Uterus (tissue), 4 donors: Measurements from ENCODE around the gene CNOT4. TPM values are rescaled to one million over a fixed set of nuclear protein-coding genes. Genes with fewer than 3 reads are reported as not detected.
A peak's percentile ranks its signal among the peaks of the same experiment; 100 is the strongest.

Source experiments
- DNase-seq, 2 donors: peaks; one replicate each; pipeline ENCODE4 v3.0.0-alpha.2; 2019 to 2020
- H3K27ac ChIP-seq, 2 donors: fragments of 200-600 bp; sonication (generic); 1 replicate in 1 of 2; 2 replicates in 1 of 2; pipeline ENCODE4 v1.5.1; 2016 to 2018
- H3K27me3 ChIP-seq, 2 donors: fragments of 200-600 bp; sonication (generic); one replicate each; pipeline ENCODE4 v1.5.1; 2018 to 2019; ENCODE audit warnings: control low read depth in 1 of 2
- H3K36me3 ChIP-seq, 2 donors: fragments of 200-600 bp; sonication (generic); one replicate each; pipeline ENCODE4 v1.5.1; 2019; ENCODE audit warnings: control low read depth in 1 of 2
- H3K4me1 ChIP-seq, 2 donors: fragments of 200-600 bp; sonication (generic); one replicate each; pipeline ENCODE4 v1.5.1; 2018 to 2019; ENCODE audit warnings: control low read depth in 1 of 2
- H3K4me3 ChIP-seq, 2 donors: fragments of 200-600 bp; sonication (generic); 1 replicate in 1 of 2; 2 replicates in 1 of 2; pipeline ENCODE4 v1.5.1; 2018 to 2019; ENCODE audit warnings: mild to moderate bottlenecking in 1 of 2
- H3K9me3 ChIP-seq, 2 donors: fragments of 200-600 bp; sonication (generic); one replicate each; pipeline ENCODE4 v1.5.1; 2019; ENCODE audit warnings: control low read depth in 1 of 2
- POLR2A ChIP-seq, 2 donors: fragments of 450-650 bp; IDR thresholded peaks; one replicate each; pipeline ENCODE4 v1.6.1; 2016; ENCODE audit warnings: antibody characterized with exemption in 2 of 2, mild to moderate bottlenecking in 1 of 2, moderate library complexity in 1 of 2
- intact Hi-C: fragments of 100-400 bp; cut with DNase I; formaldehyde crosslinking; loops from one replicate; pipeline ENCODE4 v1.15.1; 2023; ENCODE audit warnings: low total_unique reads
- total RNA-seq, 4 donors: library from RNA; depleted of rRNA in 3 of 4; stranded (reverse); fragments of >200 nt in 3 of 4; gene quantifications; one replicate each; pipeline versions ENCODE4 v1.1.0 to v1.2.4, GENCODE V29; 2014 to 2023
- TF ChIP-seq, protein P1 (sequence below), 4 experiments: fragments of 200-600 bp in 2 of 4; fragments of 450-650 bp in 2 of 4; sonication (generic) in 2 of 4; IDR thresholded peaks; one replicate each; pipeline ENCODE4 v1.5.1; 2016 to 2019; ENCODE audit warnings: antibody characterized with exemption in 4 of 4, mild to moderate bottlenecking in 2 of 4, moderate library complexity in 1 of 4
- donor health status: DM: yes; HTN: yes; CAD: no.

Gene CNOT4
- total RNA-seq, 4 donors from 2014 or later = 13.2 to 35.6 (median 20.6) TPM

DNA sequence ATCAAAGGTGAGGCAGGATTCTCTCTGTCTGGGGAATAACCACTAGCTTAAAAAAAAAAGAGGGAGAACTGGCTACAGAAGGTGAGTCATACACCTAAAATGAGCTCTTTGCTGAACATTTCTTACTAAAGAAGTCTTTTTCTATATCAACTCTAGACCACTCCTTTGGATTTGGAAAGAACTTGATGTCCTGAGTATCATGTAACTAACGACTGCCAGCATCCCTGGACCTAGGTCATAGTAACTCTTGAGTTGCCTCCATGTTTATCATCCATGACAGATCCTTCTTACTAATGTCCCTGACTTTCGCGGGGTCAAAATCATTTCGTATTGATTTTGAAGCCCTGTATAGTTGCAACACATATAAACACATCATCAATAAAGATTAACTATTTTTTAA, 89.1 kb downstream of the CNOT4 start:
- no peaks in the 10 kb centered on the region for H3K27me3 ChIP-seq
- no peak overlapping the region for H3K4me3 ChIP-seq
- no peaks in the 10 kb centered on the region for H3K36me3 ChIP-seq
- no peaks in the 10 kb centered on the region for H3K4me1 ChIP-seq
- TF ChIP-seq, protein P1, sequence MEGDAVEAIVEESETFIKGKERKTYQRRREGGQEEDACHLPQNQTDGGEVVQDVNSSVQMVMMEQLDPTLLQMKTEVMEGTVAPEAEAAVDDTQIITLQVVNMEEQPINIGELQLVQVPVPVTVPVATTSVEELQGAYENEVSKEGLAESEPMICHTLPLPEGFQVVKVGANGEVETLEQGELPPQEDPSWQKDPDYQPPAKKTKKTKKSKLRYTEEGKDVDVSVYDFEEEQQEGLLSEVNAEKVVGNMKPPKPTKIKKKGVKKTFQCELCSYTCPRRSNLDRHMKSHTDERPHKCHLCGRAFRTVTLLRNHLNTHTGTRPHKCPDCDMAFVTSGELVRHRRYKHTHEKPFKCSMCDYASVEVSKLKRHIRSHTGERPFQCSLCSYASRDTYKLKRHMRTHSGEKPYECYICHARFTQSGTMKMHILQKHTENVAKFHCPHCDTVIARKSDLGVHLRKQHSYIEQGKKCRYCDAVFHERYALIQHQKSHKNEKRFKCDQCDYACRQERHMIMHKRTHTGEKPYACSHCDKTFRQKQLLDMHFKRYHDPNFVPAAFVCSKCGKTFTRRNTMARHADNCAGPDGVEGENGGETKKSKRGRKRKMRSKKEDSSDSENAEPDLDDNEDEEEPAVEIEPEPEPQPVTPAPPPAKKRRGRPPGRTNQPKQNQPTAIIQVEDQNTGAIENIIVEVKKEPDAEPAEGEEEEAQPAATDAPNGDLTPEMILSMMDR (IDR thresholded peaks at IDR 0.05) = no peak
- TF ChIP-seq POLR2A (IDR thresholded peaks at IDR 0.05) = no peak
- DNase-seq = no peak
- intact Hi-C loops = no loop called here
- no peaks in the 10 kb centered on the region for H3K9me3 ChIP-seq
- H3K27ac ChIP-seq = no peak overlapping the region

DNA sequence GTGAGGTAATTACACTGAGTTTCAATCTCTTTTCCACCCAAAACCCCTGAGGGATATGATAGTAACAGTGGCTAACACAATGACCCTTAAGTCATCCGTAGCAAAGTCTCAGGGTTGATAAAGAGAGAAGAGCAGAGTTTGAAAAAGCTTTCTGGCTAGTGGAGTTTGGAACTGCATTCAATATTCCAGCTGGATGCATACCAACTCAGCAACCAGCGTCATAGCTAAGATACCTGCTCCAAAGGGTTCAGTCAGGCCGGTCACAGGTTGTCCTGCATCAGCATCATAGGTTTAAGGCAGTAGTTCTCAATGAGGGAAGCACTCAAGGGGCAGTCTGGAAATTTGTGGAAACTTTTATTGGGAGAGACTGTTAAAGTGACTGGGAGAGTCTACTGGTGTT, 93.5 kb downstream of the CNOT4 start:
- intact Hi-C loops = no loop called here
- TF ChIP-seq POLR2A (IDR thresholded peaks at IDR 0.05) = no peak
- TF ChIP-seq, protein P1 (IDR thresholded peaks at IDR 0.05) = no peak
- DNase-seq = no peak

DNA sequence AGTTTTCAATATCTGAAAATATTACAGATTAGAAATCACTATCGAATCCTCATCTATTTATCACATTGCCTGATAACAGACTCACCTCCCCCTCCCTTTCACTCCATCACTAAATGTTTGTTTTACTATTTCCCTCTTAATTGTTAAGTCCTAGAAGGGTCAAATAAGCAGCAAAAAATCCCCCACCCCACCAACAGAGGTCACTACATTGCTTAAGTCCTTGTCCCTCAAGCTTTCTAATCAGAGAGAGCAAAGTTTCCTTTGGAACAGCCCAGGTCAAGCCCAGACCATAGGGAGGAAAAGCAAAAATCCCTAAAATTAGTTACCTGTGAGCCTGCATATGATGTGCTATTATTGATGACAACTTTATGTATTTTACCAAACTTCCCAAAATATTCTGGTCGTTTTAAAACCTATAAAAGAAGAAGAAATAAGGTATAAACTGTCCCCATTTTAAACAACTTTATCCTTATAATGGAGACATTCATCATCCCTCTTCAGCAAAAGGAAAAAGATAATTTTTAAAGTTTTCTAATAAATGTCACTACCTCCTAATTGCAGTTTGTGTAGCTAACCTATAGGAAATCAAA, 95.0 kb downstream of the CNOT4 start:
- TF ChIP-seq POLR2A (IDR thresholded peaks at IDR 0.05) = no peak
- TF ChIP-seq, protein P1 (IDR thresholded peaks at IDR 0.05) = peak in 3 of 4 experiments; percentile 9 to 30 (median 12)
- Histone ChIP-seq H3K4me3 (no peak overlapping the region), H3K9me3 (no peaks in the 10 kb centered on the region), H3K36me3 (no peaks in the 10 kb centered on the region), H3K27me3 (no peaks in the 10 kb centered on the region), H3K4me1 (no peaks in the 10 kb centered on the region), H3K27ac (no peak overlapping the region)
- DNase-seq = no peak
- intact Hi-C loops = no loop called here

More for the DNA sequence above, 93.5 kb downstream of the CNOT4 start:
- Histone ChIP-seq H3K27ac (no peak overlapping the region), H3K27me3 (no peaks in the 10 kb centered on the region), H3K36me3 (no peaks in the 10 kb centered on the region), H3K4me1 (no peaks in the 10 kb centered on the region), H3K4me3 (no peak overlapping the region), H3K9me3 (no peaks in the 10 kb centered on the region)

DNA sequence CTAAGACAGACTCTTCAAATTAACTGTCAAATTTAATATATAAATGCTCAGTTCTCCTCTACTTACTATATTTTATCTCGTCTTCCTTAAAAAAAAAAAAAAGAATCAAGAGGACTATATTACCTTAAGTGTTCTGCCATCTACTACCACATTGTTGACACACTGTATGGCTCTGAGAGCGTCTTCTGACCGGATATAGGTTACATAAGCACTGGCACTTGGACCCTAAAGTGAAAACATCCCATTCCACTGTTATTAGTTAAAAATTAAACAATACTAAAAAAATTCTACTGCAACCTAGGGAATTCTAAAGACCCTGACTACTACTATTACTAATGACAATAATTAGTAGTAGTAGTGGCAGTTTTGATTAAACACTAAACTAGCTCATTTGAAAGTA, 95.7 kb downstream of the CNOT4 start:
- Histone ChIP-seq H3K4me1 (no peaks in the 10 kb centered on the region), H3K36me3 (no peaks in the 10 kb centered on the region), H3K27me3 (no peaks in the 10 kb centered on the region), H3K27ac (no peak overlapping the region), H3K9me3 (no peaks in the 10 kb centered on the region), H3K4me3 (no peak overlapping the region)
- intact Hi-C loops = no loop called here
- no peak for DNase-seq
- no peak for TF ChIP-seq POLR2A (IDR thresholded peaks at IDR 0.05)
- TF ChIP-seq, protein P1 (IDR thresholded peaks at IDR 0.05) = no peak

DNA sequence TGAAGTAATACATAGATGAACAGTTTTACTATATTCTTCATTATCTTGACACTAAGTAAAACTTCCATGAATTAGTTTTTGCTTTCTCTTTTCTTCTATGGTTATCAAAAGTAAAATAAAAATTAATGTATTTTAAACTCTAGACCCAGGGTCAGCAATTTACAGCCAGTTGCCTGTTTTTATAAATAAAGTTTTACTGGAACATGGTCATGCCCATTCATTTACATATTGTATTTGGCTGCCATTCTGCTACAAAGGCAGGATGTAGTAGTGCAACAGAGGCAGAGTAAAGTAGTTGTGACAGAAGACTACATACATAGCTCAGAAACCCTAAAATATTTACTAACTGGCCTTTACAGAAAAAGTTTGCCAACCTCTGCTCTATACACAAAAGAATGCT, 98.8 kb downstream of the CNOT4 start:
- intact Hi-C loops = no loop called here
- Histone ChIP-seq H3K9me3 (no peaks in the 10 kb centered on the region), H3K4me1 (no peaks in the 10 kb centered on the region), H3K36me3 (no peaks in the 10 kb centered on the region), H3K4me3 (no peak overlapping the region), H3K27me3 (no peaks in the 10 kb centered on the region), H3K27ac (no peak overlapping the region)
- no peak for TF ChIP-seq POLR2A (IDR thresholded peaks at IDR 0.05)
- TF ChIP-seq, protein P1 (IDR thresholded peaks at IDR 0.05) = no peak
- DNase-seq = no peak
